Measurements from ENCODE around the gene SAG. TPM values are rescaled to one million over a fixed set of nuclear protein-coding genes. Genes with fewer than 3 reads are reported as not detected.
"Not testable (repeated sequence)": the region's sequence is repeated elsewhere in the genome, so short reads cannot be mapped to it uniquely, and the experiment has no call there.

SAG gene
- total and polyA plus RNA-seq, 2 experiments from 2014 or later, result not detected

- TF ChIP-seq REST (IDR thresholded peaks at IDR 0.05; ENCODE audit: unreplicated experiment) (no peak), ETS1 (IDR thresholded peaks at IDR 0.05) (no peak), EZH2 (IDR thresholded peaks at IDR 0.05; ENCODE audit: low read depth, unreplicated experiment) (no peak)
Measured at GRCh38 chr2:233373316-233373715, 65.7 kb downstream of the SAG start (continued).

- H3K27ac ChIP-seq (ENCODE audit: low read depth); H3K36me3 Mint-ChIP-seq (ENCODE audit: low read depth); H3K36me3 ChIP-seq (ENCODE audit: insufficient read depth); DNase-seq (ENCODE audit: low spot score); H3K4me1 ChIP-seq (ENCODE audit: insufficient read depth); ATAC-seq; H3K4me3 Mint-ChIP-seq; H3K9me2 ChIP-seq (ENCODE audit: insufficient read depth); H3K9me3 Mint-ChIP-seq; H3K4me3 ChIP-seq; H2AFZ ChIP-seq; H3K79me2 ChIP-seq (replicated peaks; ENCODE audit: insufficient read depth); H3K27ac Mint-ChIP-seq; H3K27me3 ChIP-seq (ENCODE audit: insufficient read depth); H3K4me2 ChIP-seq; H3K27me3 Mint-ChIP-seq (ENCODE audit: insufficient read depth, low read depth, poor library complexity); H3F3A ChIP-seq (replicated peaks; ENCODE audit: low read depth): not testable (repeated sequence)
- H3K4me1 Mint-ChIP-seq, result peaks cover 17% of the 10 kb centered on the region
- peaks cover 10% of the 10 kb centered on the region; the same call in 1 of the 2 replicates for H4K20me1 ChIP-seq (replicated peaks; ENCODE audit: insufficient read depth)
Measured at GRCh38 chr2:233374776-233375175, 67.2 kb downstream of the SAG start.

GRCh38 chr2:233375490-233376314, 68.1 kb downstream of the SAG start:
- Histone ChIP-seq H3K4me3 (no peak overlapping the region), H4K20me1 (replicated peaks; ENCODE audit: insufficient read depth) (peaks cover 10% of the 10 kb centered on the region; the same call in 1 of the 2 replicates), H3K27me3 (ENCODE audit: insufficient read depth) (no peaks in the 10 kb centered on the region), H3F3A (replicated peaks; ENCODE audit: low read depth) (no peaks in the 10 kb centered on the region), H3K9me2 (ENCODE audit: insufficient read depth) (no peaks in the 10 kb centered on the region), H3K27ac (ENCODE audit: low read depth) (no peak overlapping the region), H3K36me3 (ENCODE audit: insufficient read depth) (no peaks in the 10 kb centered on the region), H2AFZ (no peak overlapping the region), H3K4me1 (ENCODE audit: insufficient read depth) (peaks cover 6% of the 10 kb centered on the region), H3K79me2 (replicated peaks; ENCODE audit: insufficient read depth) (peaks cover 5% of the 10 kb centered on the region), H3K4me2 (no peak overlapping the region)
- Mint-ChIP-seq H3K9me3 (no peaks in the 10 kb centered on the region), H3K4me3 (no peak overlapping the region), H3K36me3 (ENCODE audit: low read depth) (peaks cover 8% of the 10 kb centered on the region; the same call in 2 of the 3 replicates), H3K27me3 (ENCODE audit: insufficient read depth, low read depth, poor library complexity) (no peaks in the 10 kb centered on the region), H3K27ac (no peak overlapping the region), H3K4me1 (peaks cover 19% of the 10 kb centered on the region)
- DNase-seq (ENCODE audit: low spot score) (no peak), ATAC-seq (no peak)
- TF ChIP-seq ETS1 (IDR thresholded peaks at IDR 0.05) (no peak), NANOG (IDR thresholded peaks at IDR 0.05; ENCODE audit: borderline replicate concordance) (no peak), JUNB (IDR thresholded peaks at IDR 0.05; ENCODE audit: unreplicated experiment) (no peak)
